Stimulated activated CD8-positive, alpha-beta memory T cell treated with anti-CD3 and anti-CD28 coated beads, Interleukin-12 subunit alpha, Interleukin-12 subunit beta, amount 100 ng/mL, for 1 hour (primary cell): Measurements from ENCODE around the gene KDM2B.
A peak's percentile ranks its signal among the peaks of the same experiment; 100 is the strongest.

Source experiments
- DNase-seq: peaks from one replicate; pipeline ENCODE4 v3.0.0-alpha.2; 2020; ENCODE audit warnings: low read depth

The KDM2B gene

GRCh38 chr12:121560392-121561008 lies 20.3 kb downstream of the KDM2B start:
- no peak for DNase-seq

GRCh38 chr12:121558956-121559355 lies 21.9 kb downstream of the KDM2B start:
- no peak for DNase-seq

GRCh38 chr12:121550974-121551634 lies 29.7 kb downstream of the KDM2B start:
- no peak for DNase-seq

GRCh38 chr12:121549075-121549474 lies 31.7 kb downstream of the KDM2B start:
- no peak for DNase-seq

- no peak for DNase-seq
Measured at GRCh38 chr12:121545480-121545879, 35.3 kb downstream of the KDM2B start.

- no peak for DNase-seq
Measured at GRCh38 chr12:121543786-121544185, 37.0 kb downstream of the KDM2B start.

- no peak for DNase-seq
Measured at GRCh38 chr12:121539908-121540307, 40.9 kb downstream of the KDM2B start.

GRCh38 chr12:121538699-121539061 lies 42.1 kb downstream of the KDM2B start:
- no peak for DNase-seq

- no peak for DNase-seq
Measured at GRCh38 chr12:121537814-121538698, 42.8 kb downstream of the KDM2B start.

- DNase-seq = peak; percentile 15
Measured at GRCh38 chr12:121536899-121537813, 43.7 kb downstream of the KDM2B start.

GRCh38 chr12:121536054-121536898 lies 44.5 kb downstream of the KDM2B start:
- peak; percentile 53 for DNase-seq

- DNase-seq = no peak
Measured at GRCh38 chr12:121535150-121536053, 45.4 kb downstream of the KDM2B start.

GRCh38 chr12:121534495-121535148 lies 46.2 kb downstream of the KDM2B start:
- peak; percentile 48 for DNase-seq

- no peak for DNase-seq
Measured at GRCh38 chr12:121533394-121534090, 47.3 kb downstream of the KDM2B start.

GRCh38 chr12:121532503-121533393 lies 48.1 kb downstream of the KDM2B start:
- DNase-seq = no peak

GRCh38 chr12:121531356-121531750 lies 49.5 kb downstream of the KDM2B start:
- DNase-seq = no peak

GRCh38 chr12:121530600-121531355 lies 50.0 kb downstream of the KDM2B start:
- DNase-seq = peak; percentile 61
